Measurements from ENCODE around the gene GALNT3. TPM values are rescaled to one million over a fixed set of nuclear protein-coding genes. Genes with fewer than 3 reads are reported as not detected.

Gene GALNT3
- total RNA-seq, 1 experiment from 2014 or later = 9.8 TPM

GRCh38 chr2:165790466-165790865 is 3.6 kb downstream of the GALNT3 start:
- intact Hi-C loops (cut with micrococcal nuclease) = loop anchor here (5.0 kb wide), 1 partner anchor 162 kb away; the partner anchor contains the start of gene TTC21B

More at GRCh38 chr2:165790466-165790865, 3.6 kb downstream of the GALNT3 start:
- no peak overlapping the region for H3K9ac ChIP-seq (ENCODE audit: low read length)
- H3K27me3 ChIP-seq (ENCODE audit: insufficient read depth, low read length) = no peaks in the 10 kb centered on the region
- DNase-seq (ENCODE audit: low read depth, low spot score) = no peak
- no peak overlapping the region for H2AFZ ChIP-seq (ENCODE audit: low read depth, low read length, poor library complexity, severe bottlenecking)
- H3K4me1 ChIP-seq (ENCODE audit: control insufficient read depth in 1 of 2, insufficient read depth in 2 of 2, low read length in 2 of 2) = peaks cover 3 to 31% of the 10 kb centered on the region in 2 experiments; a peak in 2 of 4 replicates
- H3K79me2 ChIP-seq (ENCODE audit: insufficient read depth, low read length) = no peaks in the 10 kb centered on the region
- H4K20me1 ChIP-seq (ENCODE audit: insufficient read depth) = no peaks in the 10 kb centered on the region
- H3K4me3 ChIP-seq (replicated peaks in 1 of 2; ENCODE audit: low read depth in 1 of 2, low read length in 2 of 2) = no peak overlapping the region
- no peak overlapping the region for H3K27ac ChIP-seq (ENCODE audit: low read depth, low read length)
- ChIA-PET POLR2A (no interaction called here), CTCF (no interaction called here), RAD21 (ENCODE audit: low non-redundant PET in 1 of 2, low total read pairs in 2 of 2, uncharacterized antibody in 2 of 2, unreplicated experiment in 2 of 2) (no interaction called here)
- no peak overlapping the region for H3K4me2 ChIP-seq (ENCODE audit: low read length)
- H3K36me3 ChIP-seq (ENCODE audit: control insufficient read depth in 1 of 2, insufficient read depth in 2 of 2, low read length in 2 of 2) = no peaks in the 10 kb centered on the region
- H3K9me3 ChIP-seq (ENCODE audit: control insufficient read depth in 1 of 2, insufficient read depth in 1 of 2, low read depth in 1 of 2, low read length in 2 of 2) = no peaks in the 10 kb centered on the region
- no TSS peak for BruUV-seq (replicated peaks)
- H3K9me2 ChIP-seq (ENCODE audit: insufficient read depth) = no peaks in the 10 kb centered on the region
- ATAC-seq = no peak
- TF ChIP-seq EGR1 (IDR thresholded peaks at IDR 0.05; ENCODE audit: low read depth) = no peak
- no peak for TF ChIP-seq RAD21 (IDR thresholded peaks at IDR 0.05; ENCODE audit: low read depth)
- TF ChIP-seq EZH2phosphoT487 (IDR thresholded peaks at IDR 0.05; ENCODE audit: borderline replicate concordance) = no peak
- TF ChIP-seq ATF3 (IDR thresholded peaks at IDR 0.05) = no peak
- TF ChIP-seq SIN3A (IDR thresholded peaks at IDR 0.05; ENCODE audit: low read depth) = no peak
- no peak for TF ChIP-seq ELF1 (IDR thresholded peaks at IDR 0.05; ENCODE audit: borderline replicate concordance, low read depth)
- no peak for TF ChIP-seq CBX3 (IDR thresholded peaks at IDR 0.05; ENCODE audit: low read depth)
- no peak for TF ChIP-seq YY1 (IDR thresholded peaks at IDR 0.05; ENCODE audit: extremely low read depth, insufficient replicate concordance, low read depth, low read length)
- TF ChIP-seq TCF7L2 (IDR thresholded peaks at IDR 0.05; ENCODE audit: borderline replicate concordance, extremely low read depth, insufficient read depth, insufficient read length) = no peak
- TF ChIP-seq CTCF (IDR thresholded peaks at IDR 0.05 in 2 of 3, conservative IDR thresholded peaks at IDR 0.05 in 1 of 3; ENCODE audit: borderline replicate concordance in 1 of 3, insufficient read depth in 1 of 3, low read depth in 2 of 3, low read length in 2 of 3) = no peak
- no peak for TF ChIP-seq REST (IDR thresholded peaks at IDR 0.05; ENCODE audit: low read depth)
- TF ChIP-seq POLR2AphosphoS5 (IDR thresholded peaks at IDR 0.05; ENCODE audit: low read depth, low read length) = no peak
- no peak for TF ChIP-seq EZH2 (IDR thresholded peaks at IDR 0.05)
- TF ChIP-seq JUND (IDR thresholded peaks at IDR 0.05) = no peak
- no peak for TF ChIP-seq ZNF274 (IDR thresholded peaks at IDR 0.05; ENCODE audit: low read depth, low read length)
